GM12801 (cell line): ENCODE results near the gene ABCA6.

Experiments
- CTCF ChIP-seq: IDR thresholded peaks from one replicate; pipeline ENCODE4 v1.5.1; 2011; ENCODE audit warnings: control low read depth; ENCODE audit not compliant: insufficient read length; ENCODE audit errors: extremely low read depth

Gene ABCA6

GRCh38 chr17:69066482-69066881 is 75.2 kb downstream of the ABCA6 start:
- TF ChIP-seq CTCF: no peak

- no peak for TF ChIP-seq CTCF
These were observed 76.6 kb downstream of the ABCA6 start for GRCh38 chr17:69065113-69065512.

- TF ChIP-seq CTCF: no peak
These were observed 77.2 kb downstream of the ABCA6 start for GRCh38 chr17:69064476-69064875.

- no peak for TF ChIP-seq CTCF
These were observed 77.7 kb downstream of the ABCA6 start for GRCh38 chr17:69064001-69064400.

GRCh38 chr17:69062860-69063581 is 78.7 kb downstream of the ABCA6 start:
- TF ChIP-seq CTCF: no peak

- TF ChIP-seq CTCF: no peak
These were observed 79.8 kb downstream of the ABCA6 start for GRCh38 chr17:69061721-69062556.

GRCh38 chr17:69060822-69061221 is 80.9 kb downstream of the ABCA6 start, which contains the start of gene ABCA9:
Gene ABCA9 (minus strand): TSS chr17:69060927. CDS start chr17:69051126, 9,801 bp downstream.
- TF ChIP-seq CTCF: no peak
